Breast epithelium (tissue), 3 donors: ENCODE data around the gene DNAJB5.

Experiments used
- CTCF ChIP-seq, 3 donors: fragments of 450-650 bp; IDR thresholded peaks; one replicate each; pipeline ENCODE4 v1.5.1; 2016 to 2017; ENCODE audit warnings: antibody characterized with exemption in 3 of 3, mild to moderate bottlenecking in 3 of 3, moderate library complexity in 3 of 3
- POLR2AphosphoS5 ChIP-seq, 3 donors: sonication (generic); formaldehyde crosslinking; IDR thresholded peaks; one replicate each; pipeline ENCODE4 v1.6.1; 2017; ENCODE audit warnings: antibody characterized with exemption in 3 of 3

GRCh38 chr9:34958411-34958982 lies 31.0 kb upstream of the DNAJB5 start:
- no peak for TF ChIP-seq CTCF (IDR thresholded peaks at IDR 0.05)
- no peak for TF ChIP-seq POLR2AphosphoS5 (IDR thresholded peaks at IDR 0.05)
